Neural crest cell (in vitro differentiated cells): ENCODE results near the gene KRTAP1-5. TPM values are rescaled to one million over a fixed set of nuclear protein-coding genes. Genes with fewer than 3 reads are reported as not detected.

Experiments
- DNase-seq: peaks from one replicate; pipeline ENCODE4 v3.0.0; 2021; ENCODE audit warnings: low read depth, mixed read lengths, low spot score
- H3K27ac Mint-ChIP-seq: one replicate; pipeline ENCODE4 v1.8.0; 2021; ENCODE audit warnings: mild to moderate bottlenecking, mixed read lengths; ENCODE audit not compliant: unreplicated experiment
- H3K27me3 Mint-ChIP-seq: 2 replicates; pipeline ENCODE4 v1.8.0; 2021; ENCODE audit warnings: low read depth, mild to moderate bottlenecking, mixed read lengths
- H3K36me3 Mint-ChIP-seq: 2 replicates; pipeline ENCODE4 v1.8.0; 2021; ENCODE audit warnings: low read depth, mild to moderate bottlenecking, mixed read lengths
- H3K4me1 Mint-ChIP-seq: 2 replicates; pipeline ENCODE4 v1.8.0; 2021; ENCODE audit warnings: mixed read lengths
- H3K4me3 Mint-ChIP-seq: one replicate; pipeline ENCODE4 v1.8.0; 2021; ENCODE audit warnings: mild to moderate bottlenecking, mixed read lengths
- H3K9me3 Mint-ChIP-seq: 2 replicates; pipeline ENCODE4 v1.8.0; 2021; ENCODE audit warnings: mixed read lengths
- CTCF ChIP-seq: fragments of 200-600 bp; sonication (generic); conservative IDR thresholded peaks from 2 replicates; pipeline ENCODE4 v1.5.0; 2021; ENCODE audit warnings: antibody characterized with exemption, mild to moderate bottlenecking
- total RNA-seq: library from RNA; stranded (reverse); gene quantifications from 2 replicates; pipeline ENCODE4 v1.2.1, GENCODE V29; 2021

The KRTAP1-5 gene
- total RNA-seq, 1 donor from 2014 or later = not detected

GRCh38 chr17:41012326-41013120 lies 14.5 kb downstream of the KRTAP1-5 start:
- H3K9me3 Mint-ChIP-seq = no peaks in the 10 kb centered on the region
- no peak overlapping the region for H3K4me3 Mint-ChIP-seq
- no peaks in the 10 kb centered on the region for H3K36me3 Mint-ChIP-seq
- H3K27me3 Mint-ChIP-seq = no peaks in the 10 kb centered on the region
- DNase-seq = no peak
- H3K4me1 Mint-ChIP-seq = peaks cover 5% of the 10 kb centered on the region
- H3K27ac Mint-ChIP-seq = no peak overlapping the region
- TF ChIP-seq CTCF = no peak

GRCh38 chr17:41010441-41010840 lies 16.6 kb downstream of the KRTAP1-5 start:
- no peak for DNase-seq
- Mint-ChIP-seq H3K27me3 (no peaks in the 10 kb centered on the region), H3K4me3 (no peak overlapping the region), H3K36me3 (no peaks in the 10 kb centered on the region), H3K4me1 (no peaks in the 10 kb centered on the region), H3K9me3 (no peaks in the 10 kb centered on the region), H3K27ac (no peak overlapping the region)
- TF ChIP-seq CTCF = no peak

GRCh38 chr17:41009936-41010335 lies 17.1 kb downstream of the KRTAP1-5 start:
- Mint-ChIP-seq H3K9me3 (no peaks in the 10 kb centered on the region), H3K27ac (no peak overlapping the region), H3K4me1 (no peaks in the 10 kb centered on the region), H3K36me3 (no peaks in the 10 kb centered on the region), H3K4me3 (no peak overlapping the region), H3K27me3 (no peaks in the 10 kb centered on the region)
- no peak for TF ChIP-seq CTCF
- no peak for DNase-seq

- Mint-ChIP-seq H3K36me3 (no peaks in the 10 kb centered on the region), H3K27me3 (peaks cover 2% of the 10 kb centered on the region), H3K9me3 (no peaks in the 10 kb centered on the region), H3K4me3 (no peak overlapping the region), H3K27ac (no peak overlapping the region), H3K4me1 (no peaks in the 10 kb centered on the region)
- TF ChIP-seq CTCF = no peak
- DNase-seq = no peak
Observed at GRCh38 chr17:41009301-41009760, 17.7 kb downstream of the KRTAP1-5 start.

- Mint-ChIP-seq H3K9me3 (no peaks in the 10 kb centered on the region), H3K27ac (no peak within 1 kb of the TSS), H3K27me3 (peaks cover 2% of the 10 kb centered on the region)
Observed at GRCh38 chr17:41008811-41009210, 18.2 kb downstream of the KRTAP1-5 start, which contains the start of gene KRTAP3-1. Gene KRTAP3-1, minus strand, starts transcription at chr17:41009128. Its CDS starts 54 bp downstream, at chr17:41009074.

More at GRCh38 chr17:41008811-41009210, 18.2 kb downstream of the KRTAP1-5 start, which contains the start of gene KRTAP3-1:
- H3K36me3 Mint-ChIP-seq = no peaks in the 10 kb centered on the region
- TF ChIP-seq CTCF = no peak
- no peaks in the 10 kb centered on the region for H3K4me1 Mint-ChIP-seq
- no peak for DNase-seq
- H3K4me3 Mint-ChIP-seq = no peak within 1 kb of the TSS
